Measurements from ENCODE around the gene ENPP3. TPM values are rescaled to one million over a fixed set of nuclear protein-coding genes. Genes with fewer than 3 reads are reported as not detected.

Gene ENPP3
- total and polyA plus RNA-seq, 10 of the 15 experiments (the other 5 are each of a cell fraction or from before 2014, with no cell fraction given): 0.01 TPM; not detected in 9

DNA sequence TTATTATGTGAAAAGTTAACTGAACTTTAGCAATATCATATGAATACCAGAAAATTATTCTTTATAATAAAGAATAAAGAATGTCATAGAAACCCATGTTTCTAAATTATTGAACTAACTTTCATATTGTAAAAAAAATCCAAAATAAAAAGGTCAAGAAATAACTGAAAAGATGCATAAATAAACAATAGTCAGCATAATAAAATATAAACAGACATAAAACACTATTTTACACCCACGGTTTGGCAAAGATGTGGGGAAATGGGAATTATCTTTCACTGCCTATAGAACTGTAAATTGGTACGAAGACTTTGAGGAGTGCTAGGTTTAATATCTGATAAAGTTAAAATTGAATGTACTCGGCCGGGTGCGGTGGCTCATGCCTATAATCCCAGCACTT is 108.4 kb downstream of the ENPP3 start (continued):
- TF ChIP-seq POLR2AphosphoS2 (IDR thresholded peaks at IDR 0.05; ENCODE audit: low read depth, low read length) (no peak), STAT1 (conservative IDR thresholded peaks at IDR 0.05) (no peak), EP300 (IDR thresholded peaks at IDR 0.05; ENCODE audit: borderline replicate concordance in 1 of 2, control insufficient read depth in 1 of 2, low read depth in 2 of 2, low read length in 2 of 2) (no peak)

DNA sequence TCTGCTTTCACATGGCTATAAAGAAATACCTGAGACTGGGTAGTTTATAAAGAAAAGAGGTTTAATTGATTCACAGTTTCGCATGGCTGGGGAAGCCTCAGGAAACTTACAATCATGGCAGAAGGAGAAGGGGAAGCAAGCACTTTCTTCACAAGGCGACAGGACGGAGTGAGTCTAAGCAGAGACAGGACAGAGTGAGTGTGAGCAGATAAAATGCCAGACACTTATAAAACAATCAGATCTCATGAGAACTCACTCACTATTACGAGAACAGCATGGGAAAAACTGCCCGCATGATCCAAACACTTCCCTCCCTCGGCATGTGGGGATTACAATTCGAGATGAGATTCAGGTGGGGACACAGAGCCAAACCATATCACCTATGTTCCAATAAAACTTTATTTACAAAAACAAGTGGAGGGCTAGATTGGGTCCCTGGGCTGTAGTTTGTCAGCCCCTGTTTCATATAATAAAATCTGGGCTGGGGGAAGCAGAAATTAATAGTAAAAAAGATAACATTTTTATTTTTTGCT is 110.8 kb downstream of the ENPP3 start:
- H3K79me2 ChIP-seq (ENCODE audit: control insufficient read depth, insufficient read depth, low read length): no peaks in the 10 kb centered on the region
- no peaks in the 10 kb centered on the region for H3K36me3 ChIP-seq (ENCODE audit: control insufficient read depth in 2 of 2, insufficient read depth in 2 of 2, low read length in 1 of 2)
- H3K9ac ChIP-seq (ENCODE audit: control insufficient read depth, insufficient read depth, low read length): no peak overlapping the region
- ChIA-PET POLR2A (no interaction called here), RAD21 (ENCODE audit: unreplicated experiment) (no interaction called here), CTCF (interaction anchor here (0.6 kb wide), 1 partner anchor 196 kb away, joined by 5 read pairs; no protein-coding TSS in a partner anchor), SMC1A (ENCODE audit: uncharacterized antibody, unreplicated experiment) (no interaction called here)
- intact Hi-C loops (cut with micrococcal nuclease; ENCODE audit: unreplicated experiment) (no loop called here), in situ Hi-C loops (cut with MboI) (no loop called here)
- ATAC-seq: no peak
- no peaks in the 10 kb centered on the region for H4K20me1 ChIP-seq (ENCODE audit: control insufficient read depth, insufficient read depth)
- H3K9me3 ChIP-seq (replicated peaks; ENCODE audit: control insufficient read depth, insufficient read depth, low read length): no peaks in the 10 kb centered on the region
- TF ChIP-seq NR2F1 (conservative IDR thresholded peaks at IDR 0.05) (no peak), HDAC2 (IDR thresholded peaks at IDR 0.05) (no peak), POLR2A (IDR thresholded peaks at IDR 0.05; ENCODE audit: low read depth, low read length) (no peak)
- TF ChIP-seq, protein P1, sequence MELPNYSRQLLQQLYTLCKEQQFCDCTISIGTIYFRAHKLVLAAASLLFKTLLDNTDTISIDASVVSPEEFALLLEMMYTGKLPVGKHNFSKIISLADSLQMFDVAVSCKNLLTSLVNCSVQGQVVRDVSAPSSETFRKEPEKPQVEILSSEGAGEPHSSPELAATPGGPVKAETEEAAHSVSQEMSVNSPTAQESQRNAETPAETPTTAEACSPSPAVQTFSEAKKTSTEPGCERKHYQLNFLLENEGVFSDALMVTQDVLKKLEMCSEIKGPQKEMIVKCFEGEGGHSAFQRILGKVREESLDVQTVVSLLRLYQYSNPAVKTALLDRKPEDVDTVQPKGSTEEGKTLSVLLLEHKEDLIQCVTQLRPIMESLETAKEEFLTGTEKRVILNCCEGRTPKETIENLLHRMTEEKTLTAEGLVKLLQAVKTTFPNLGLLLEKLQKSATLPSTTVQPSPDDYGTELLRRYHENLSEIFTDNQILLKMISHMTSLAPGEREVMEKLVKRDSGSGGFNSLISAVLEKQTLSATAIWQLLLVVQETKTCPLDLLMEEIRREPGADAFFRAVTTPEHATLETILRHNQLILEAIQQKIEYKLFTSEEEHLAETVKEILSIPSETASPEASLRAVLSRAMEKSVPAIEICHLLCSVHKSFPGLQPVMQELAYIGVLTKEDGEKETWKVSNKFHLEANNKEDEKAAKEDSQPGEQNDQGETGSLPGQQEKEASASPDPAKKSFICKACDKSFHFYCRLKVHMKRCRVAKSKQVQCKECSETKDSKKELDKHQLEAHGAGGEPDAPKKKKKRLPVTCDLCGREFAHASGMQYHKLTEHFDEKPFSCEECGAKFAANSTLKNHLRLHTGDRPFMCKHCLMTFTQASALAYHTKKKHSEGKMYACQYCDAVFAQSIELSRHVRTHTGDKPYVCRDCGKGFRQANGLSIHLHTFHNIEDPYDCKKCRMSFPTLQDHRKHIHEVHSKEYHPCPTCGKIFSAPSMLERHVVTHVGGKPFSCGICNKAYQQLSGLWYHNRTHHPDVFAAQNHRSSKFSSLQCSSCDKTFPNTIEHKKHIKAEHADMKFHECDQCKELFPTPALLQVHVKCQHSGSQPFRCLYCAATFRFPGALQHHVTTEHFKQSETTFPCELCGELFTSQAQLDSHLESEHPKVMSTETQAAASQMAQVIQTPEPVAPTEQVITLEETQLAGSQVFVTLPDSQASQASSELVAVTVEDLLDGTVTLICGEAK (IDR thresholded peaks at IDR 0.05; ENCODE audit: borderline replicate concordance): peak; percentile 44; the same call in 1 of the 2 replicates
- no peak overlapping the region for H2AFZ ChIP-seq (ENCODE audit: control insufficient read depth, low read depth, low read length)
- no peak for FAIRE-seq
- no peaks in the 10 kb centered on the region for H3K4me1 ChIP-seq (ENCODE audit: control insufficient read depth, insufficient read depth, low read length)
- BruUV-seq (replicated peaks): no TSS peak
- H3K27ac ChIP-seq (ENCODE audit: control insufficient read depth, insufficient read depth): no peak overlapping the region
- no peaks in the 10 kb centered on the region for H3K27me3 ChIP-seq (replicated peaks in 1 of 2; ENCODE audit: control insufficient read depth in 2 of 2, insufficient read depth in 2 of 2, low read length in 1 of 2)
- no peak for DNase-seq (ENCODE audit: low read depth, low spot score)
- no peak overlapping the region for H3K4me3 ChIP-seq
- 39% methylated on average over 7 of the region's 7 CpGs for WGBS (ENCODE audit: insufficient coverage, insufficient replicate concordance, low lambda C conversion rate, missing lambda C conversion rate)
- no peak overlapping the region for H3K4me2 ChIP-seq (ENCODE audit: control insufficient read depth, insufficient read depth)

All from GM12878 (cell line).